IPS-15b (cell line): Measurements from ENCODE around the gene ZCCHC24.
"Not testable (repeated sequence)": the region's sequence is repeated elsewhere in the genome, so short reads cannot be mapped to it uniquely, and the experiment has no call there.

Experiments used
- H3K27me3 ChIP-seq: one replicate; pipeline ENCODE4 v1.6.1; 2013; ENCODE audit warnings: low read length; ENCODE audit not compliant: control insufficient read depth, insufficient read depth
- H3K36me3 ChIP-seq: one replicate; pipeline ENCODE4 v1.6.1; 2013; ENCODE audit warnings: low read length; ENCODE audit not compliant: control insufficient read depth, insufficient read depth
- H3K4me1 ChIP-seq: one replicate; pipeline ENCODE4 v1.6.1; 2013; ENCODE audit warnings: mild to moderate bottlenecking, low read length; ENCODE audit not compliant: control insufficient read depth, insufficient read depth
- H3K4me3 ChIP-seq: one replicate; pipeline ENCODE4 v1.5.1; 2013; ENCODE audit warnings: low read depth, low read length
- H3K9ac ChIP-seq: one replicate; pipeline ENCODE4 v1.6.1; 2013; ENCODE audit warnings: low read depth, mild to moderate bottlenecking, low read length
- H3K9me3 ChIP-seq: one replicate; pipeline ENCODE4 v1.6.1; 2013; ENCODE audit warnings: mild to moderate bottlenecking, low read length; ENCODE audit not compliant: control insufficient read depth, insufficient read depth

Gene ZCCHC24

DNA sequence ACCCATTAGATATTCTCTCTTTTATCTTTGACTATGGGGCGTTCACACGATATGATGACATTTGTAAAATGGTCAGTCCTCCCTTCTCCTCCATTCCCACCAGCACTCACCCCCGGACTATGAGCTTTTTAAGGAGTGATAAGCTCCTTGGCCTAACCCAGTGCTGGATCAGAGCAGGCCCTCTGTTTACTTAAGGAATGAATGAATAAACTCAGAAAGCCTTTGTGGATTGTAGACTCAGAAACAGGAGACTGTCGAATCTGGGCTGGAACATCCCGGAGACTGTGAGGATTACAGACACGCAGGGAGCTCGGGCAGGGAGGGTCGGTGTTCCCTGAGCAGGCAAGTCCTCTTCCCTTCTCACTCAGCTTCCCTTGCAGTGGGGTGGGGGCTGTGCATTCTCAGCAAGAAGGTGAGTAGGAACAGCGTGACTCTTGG lies 6.8 kb upstream of the ZCCHC24 start:
- H3K4me3 ChIP-seq, result no peak overlapping the region
- no peaks in the 10 kb centered on the region for H3K36me3 ChIP-seq
- H3K9me3 ChIP-seq, result no peaks in the 10 kb centered on the region
- peaks cover 25% of the 10 kb centered on the region for H3K27me3 ChIP-seq
- H3K9ac ChIP-seq, result no peak overlapping the region
- H3K4me1 ChIP-seq, result peaks cover 8% of the 10 kb centered on the region

DNA sequence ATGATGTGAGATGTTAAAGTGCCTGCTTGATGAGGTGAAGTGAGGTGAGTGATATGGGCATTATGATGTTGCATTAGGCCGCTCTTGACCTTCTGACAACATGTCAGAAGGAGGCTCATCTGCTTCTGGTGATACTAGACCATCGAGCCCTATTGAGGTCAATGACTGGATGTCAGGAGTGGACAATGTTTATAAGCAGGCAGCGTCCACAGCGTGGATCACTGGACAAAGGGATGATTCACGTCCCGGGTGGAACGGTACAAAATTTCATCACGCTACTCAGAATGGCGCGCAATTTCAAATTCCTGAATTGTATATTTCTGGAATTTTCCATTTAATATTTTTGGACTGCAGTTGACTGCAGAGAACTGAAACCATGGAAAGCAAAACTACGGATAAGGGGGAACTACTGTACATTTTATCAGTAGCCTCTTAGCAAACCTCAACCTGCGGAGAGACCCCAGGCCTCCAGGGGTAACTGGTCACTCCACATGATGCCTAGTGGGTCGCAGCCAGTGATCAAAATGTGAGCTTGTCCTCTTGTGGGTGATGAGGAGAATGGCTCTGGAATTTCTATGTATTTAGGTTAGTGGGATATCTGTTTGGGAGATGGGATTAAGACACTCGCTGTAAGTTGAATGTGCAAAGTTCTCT lies 5.7 kb upstream of the ZCCHC24 start:
- Histone ChIP-seq H3K4me1 (peaks cover 11% of the 10 kb centered on the region), H3K9me3 (no peaks in the 10 kb centered on the region), H3K4me3 (no peak overlapping the region), H3K36me3 (no peaks in the 10 kb centered on the region), H3K27me3 (peaks cover 30% of the 10 kb centered on the region), H3K9ac (no peak overlapping the region)

DNA sequence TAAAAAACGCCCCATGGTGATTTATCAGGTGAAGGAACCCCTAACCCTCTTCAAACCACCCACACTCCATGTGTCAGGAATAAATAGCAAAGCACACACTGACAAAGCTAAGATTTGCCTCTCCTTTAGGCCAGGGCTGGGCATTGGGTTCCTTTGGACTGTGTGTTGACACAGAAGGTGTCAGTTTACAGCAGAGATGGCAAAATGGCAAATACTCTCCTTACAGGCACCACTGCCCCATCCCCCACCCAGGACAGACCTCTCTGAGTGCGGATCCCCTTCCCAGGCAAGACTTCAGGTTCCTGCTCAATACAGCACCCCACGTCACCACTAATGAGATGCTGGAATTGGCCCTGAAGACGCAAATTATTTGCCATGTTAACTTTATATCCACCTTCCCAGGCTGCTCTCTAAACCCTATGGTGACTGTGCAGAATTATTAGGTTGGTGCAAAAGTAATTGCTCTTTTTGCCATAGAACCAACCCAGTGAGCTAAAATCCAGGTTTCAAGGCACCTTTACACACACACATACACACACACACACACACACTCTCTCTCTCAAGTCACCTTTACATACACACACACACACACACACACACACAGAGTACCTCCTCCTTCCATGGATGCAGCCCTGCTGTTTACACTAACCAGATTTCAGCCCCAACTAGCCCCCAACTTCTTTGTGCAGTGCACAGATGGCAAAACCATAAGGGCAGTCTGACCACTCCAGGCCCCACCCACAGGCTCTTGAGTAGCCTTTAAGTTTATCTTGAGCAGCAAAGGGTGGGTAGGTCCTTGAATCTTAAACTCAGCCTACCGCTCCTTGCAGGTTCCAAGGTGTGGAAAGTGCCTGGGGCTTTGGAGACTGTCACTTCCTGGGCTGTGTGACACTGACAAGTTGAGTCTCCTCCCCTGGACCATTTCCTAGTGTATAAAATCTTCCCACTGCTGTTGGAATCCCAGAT lies 4.0 kb upstream of the ZCCHC24 start:
- Histone ChIP-seq H3K4me1 (peaks cover 11% of the 10 kb centered on the region), H3K36me3 (no peaks in the 10 kb centered on the region), H3K4me3 (no peak overlapping the region), H3K9me3 (no peaks in the 10 kb centered on the region), H3K9ac (no peak overlapping the region), H3K27me3 (peaks cover 30% of the 10 kb centered on the region)

DNA sequence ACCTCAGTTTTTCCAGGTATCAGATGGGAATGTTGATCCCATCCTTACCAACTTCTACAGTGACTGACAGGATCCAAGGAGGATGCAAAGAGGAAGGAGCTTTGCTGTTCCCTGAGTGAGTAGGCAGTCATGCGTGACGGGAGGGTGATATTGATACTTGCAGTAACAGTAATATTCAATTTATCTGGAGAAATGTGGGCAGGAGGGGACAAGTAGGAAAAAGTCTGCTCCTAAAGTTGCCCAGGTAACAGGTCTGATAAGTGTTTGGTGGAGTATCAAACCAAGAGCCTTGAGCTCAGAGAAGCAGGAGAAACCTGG lies 3.3 kb upstream of the ZCCHC24 start:
- Histone ChIP-seq H3K9ac (no peak overlapping the region), H3K27me3 (peaks cover 26% of the 10 kb centered on the region), H3K4me1 (peaks cover 15% of the 10 kb centered on the region), H3K36me3 (no peaks in the 10 kb centered on the region), H3K4me3 (no peak overlapping the region), H3K9me3 (no peaks in the 10 kb centered on the region)

DNA sequence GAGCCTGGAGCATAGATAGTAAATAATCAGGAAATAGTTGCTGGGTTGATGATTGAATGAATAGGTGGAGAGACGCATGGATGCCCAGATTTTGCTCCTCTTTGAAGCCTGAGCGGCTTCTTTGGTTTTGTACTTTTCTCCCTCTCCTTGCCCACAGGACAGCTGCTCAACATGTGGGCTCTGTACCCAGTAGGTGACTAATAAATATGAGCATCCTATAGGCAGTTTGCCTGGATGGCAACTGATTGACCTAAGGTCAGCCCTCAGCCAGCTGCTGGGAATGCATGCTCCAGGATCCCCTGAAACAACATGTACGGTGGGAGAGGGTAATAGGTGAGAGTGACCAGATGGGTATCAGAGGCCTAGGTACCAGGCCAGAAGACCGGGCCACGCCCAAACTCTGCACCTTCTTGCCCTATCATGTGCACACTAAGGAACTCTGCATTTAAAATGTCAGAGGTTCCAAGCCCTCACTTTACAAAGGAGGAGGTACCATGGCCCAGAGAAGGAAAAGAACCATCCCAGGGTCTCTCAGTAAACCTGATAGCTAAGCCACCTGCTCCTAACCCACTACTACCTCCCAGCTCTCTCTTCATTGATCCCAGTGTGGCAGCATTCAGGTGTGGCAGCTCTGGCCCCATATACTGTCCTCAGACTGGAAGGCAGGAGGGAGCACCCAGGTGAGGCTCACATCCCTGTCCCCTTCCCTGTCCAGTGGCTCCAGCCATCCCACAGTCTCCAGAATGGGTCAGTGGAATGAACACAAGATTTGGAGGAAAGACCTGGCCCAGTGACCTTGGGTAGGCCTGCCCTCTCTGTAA lies 2.7 kb upstream of the ZCCHC24 start:
- H3K4me3 ChIP-seq, result no peak overlapping the region
- peaks cover 17% of the 10 kb centered on the region for H3K4me1 ChIP-seq
- peaks cover 22% of the 10 kb centered on the region for H3K27me3 ChIP-seq
- no peak overlapping the region for H3K9ac ChIP-seq
- H3K36me3 ChIP-seq, result no peaks in the 10 kb centered on the region
- no peaks in the 10 kb centered on the region for H3K9me3 ChIP-seq

DNA sequence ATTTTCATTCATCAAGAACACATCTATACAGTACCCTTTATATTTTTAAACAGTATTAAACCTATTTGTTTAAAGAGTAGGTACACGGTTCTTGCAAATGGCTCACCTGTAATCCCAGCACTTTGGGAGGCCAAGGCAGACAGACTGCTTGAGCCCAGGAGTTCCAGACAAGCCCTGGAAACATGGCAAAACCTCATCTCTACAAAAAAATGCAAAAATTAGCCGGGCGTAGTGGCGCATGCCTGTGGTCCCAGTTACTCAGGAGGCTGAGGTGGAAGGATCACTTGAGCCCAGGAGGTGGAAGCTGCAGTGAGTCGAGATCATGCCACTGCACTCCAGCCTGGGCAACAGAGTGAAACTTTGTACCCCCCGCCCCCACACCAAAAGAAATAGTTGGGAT lies 1.8 kb upstream of the ZCCHC24 start:
- H3K27me3 ChIP-seq, result peaks cover 22% of the 10 kb centered on the region
- H3K4me1 ChIP-seq, result peaks cover 17% of the 10 kb centered on the region

DNA sequence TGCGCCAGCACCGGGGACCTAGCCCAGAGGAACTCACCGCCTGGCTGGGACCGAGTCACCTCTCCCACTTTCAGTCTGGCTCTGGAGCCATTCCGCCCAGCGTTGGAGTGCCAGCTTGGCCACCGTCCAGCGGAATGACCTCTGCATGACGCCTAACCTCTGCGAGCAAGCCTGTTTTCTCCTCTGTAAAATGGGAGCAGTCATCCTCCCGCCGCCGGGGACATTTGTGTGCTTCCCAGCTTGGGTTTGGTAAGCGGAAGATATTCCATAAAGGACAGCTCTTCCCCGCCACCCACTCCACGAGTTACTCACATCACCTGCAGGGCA lies 1.3 kb upstream of the ZCCHC24 start:
- Histone ChIP-seq H3K9me3 (no peaks in the 10 kb centered on the region), H3K4me1 (peaks cover 17% of the 10 kb centered on the region), H3K9ac (no peak overlapping the region), H3K27me3 (peaks cover 22% of the 10 kb centered on the region), H3K36me3 (no peaks in the 10 kb centered on the region), H3K4me3 (peak overlapping the region; percentile 55)

More for the DNA sequence above, 1.8 kb upstream of the ZCCHC24 start:
- not testable (repeated sequence) for H3K36me3 ChIP-seq, H3K9ac ChIP-seq, H3K9me3 ChIP-seq
- peak overlapping the region; percentile 55 for H3K4me3 ChIP-seq

DNA sequence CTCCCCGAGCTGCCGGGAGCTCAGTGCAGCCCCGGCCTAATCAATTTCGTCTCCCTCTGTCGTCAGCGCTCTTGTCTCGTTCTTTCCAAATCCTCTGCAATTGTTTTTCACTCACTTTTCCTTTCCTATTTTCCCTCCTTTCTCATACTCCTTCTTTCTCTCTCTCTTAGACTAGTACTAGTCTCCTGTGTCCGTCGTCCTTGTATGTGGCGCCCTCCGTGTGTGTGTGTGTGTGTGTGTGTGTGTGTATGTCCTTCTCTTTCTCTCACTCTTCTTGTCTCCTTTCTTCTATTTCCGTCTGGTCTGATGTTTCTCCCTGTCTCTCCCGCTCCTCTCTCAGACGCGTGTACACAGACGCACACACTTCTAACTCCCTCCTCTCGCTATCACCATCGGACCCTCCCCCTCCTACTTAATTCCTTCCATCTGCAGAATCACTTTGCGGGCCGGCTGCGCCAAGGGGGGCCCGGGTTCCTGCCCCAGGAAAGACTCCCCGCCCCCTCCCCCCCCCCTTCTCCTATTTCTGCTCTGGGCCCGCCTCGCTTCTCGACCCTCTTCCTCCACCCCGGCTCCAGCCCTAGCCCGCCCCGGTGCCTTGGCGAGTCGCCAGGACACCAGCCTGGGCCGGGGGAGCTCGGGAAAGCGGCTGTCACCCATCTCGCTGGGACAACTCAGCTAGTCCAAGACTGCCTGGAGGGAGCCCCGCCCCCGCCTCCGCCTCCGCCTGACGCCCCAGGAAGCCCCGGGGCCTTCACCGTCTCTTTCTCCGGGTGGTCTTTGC lies 743 bp upstream of the ZCCHC24 start:
- no peak overlapping the region for H3K9ac ChIP-seq
- no peaks in the 10 kb centered on the region for H3K36me3 ChIP-seq
- peaks cover 22% of the 10 kb centered on the region for H3K27me3 ChIP-seq
- peaks cover 17% of the 10 kb centered on the region for H3K4me1 ChIP-seq
- H3K9me3 ChIP-seq, result no peaks in the 10 kb centered on the region
- peak overlapping the region; percentile 67 for H3K4me3 ChIP-seq

DNA sequence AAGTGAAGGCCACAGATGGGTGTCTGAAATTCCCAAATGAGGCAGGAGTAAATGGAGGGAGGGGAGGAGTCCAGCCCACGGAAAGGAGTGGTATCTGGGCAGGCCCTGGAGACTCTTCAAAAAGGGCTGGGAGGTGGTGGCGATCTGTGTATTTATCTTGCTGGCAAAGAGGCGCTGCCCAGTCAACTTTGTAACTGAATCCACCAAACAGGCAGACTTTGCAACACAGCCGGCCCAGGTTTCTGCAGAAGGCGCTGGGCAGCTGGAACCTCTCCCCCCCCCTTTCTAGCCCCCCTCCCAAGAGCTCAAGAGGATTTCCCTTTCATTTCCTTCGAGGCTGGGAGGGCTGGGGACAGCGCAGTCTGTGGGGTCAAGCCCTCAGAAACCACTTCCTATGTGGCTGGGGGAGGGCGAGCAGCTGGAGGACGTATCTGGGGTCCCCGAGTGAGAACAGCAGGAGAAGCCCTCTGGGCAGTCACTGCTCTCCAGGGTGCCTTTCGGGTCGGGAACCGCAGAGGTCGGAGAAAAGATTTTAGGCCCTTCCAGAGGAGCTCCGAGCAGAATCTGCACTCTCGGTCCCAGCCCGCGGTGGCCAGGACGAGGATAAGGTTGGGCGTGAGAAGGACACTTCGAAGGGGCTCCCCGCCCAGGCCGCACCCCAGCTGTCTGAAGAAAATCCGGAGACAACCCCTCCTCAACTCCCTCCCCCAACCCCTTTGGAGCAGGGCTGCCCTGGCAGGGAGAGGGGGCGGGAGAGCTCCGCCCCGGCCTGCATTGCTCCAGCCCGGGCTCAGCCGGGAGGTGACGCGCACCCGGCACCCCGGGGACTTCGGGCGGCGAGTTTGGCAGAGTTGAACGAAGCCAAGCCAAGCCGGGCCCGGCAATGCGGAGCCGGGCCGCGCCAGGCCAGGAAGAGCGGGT lies 965 bp downstream of the ZCCHC24 start:
- H3K4me3 ChIP-seq, result peak overlapping the region; percentile 78
- peaks cover 15% of the 10 kb centered on the region for H3K4me1 ChIP-seq
- H3K27me3 ChIP-seq, result peaks cover 22% of the 10 kb centered on the region
- no peaks in the 10 kb centered on the region for H3K9me3 ChIP-seq
- no peaks in the 10 kb centered on the region for H3K36me3 ChIP-seq
- no peak overlapping the region for H3K9ac ChIP-seq

DNA sequence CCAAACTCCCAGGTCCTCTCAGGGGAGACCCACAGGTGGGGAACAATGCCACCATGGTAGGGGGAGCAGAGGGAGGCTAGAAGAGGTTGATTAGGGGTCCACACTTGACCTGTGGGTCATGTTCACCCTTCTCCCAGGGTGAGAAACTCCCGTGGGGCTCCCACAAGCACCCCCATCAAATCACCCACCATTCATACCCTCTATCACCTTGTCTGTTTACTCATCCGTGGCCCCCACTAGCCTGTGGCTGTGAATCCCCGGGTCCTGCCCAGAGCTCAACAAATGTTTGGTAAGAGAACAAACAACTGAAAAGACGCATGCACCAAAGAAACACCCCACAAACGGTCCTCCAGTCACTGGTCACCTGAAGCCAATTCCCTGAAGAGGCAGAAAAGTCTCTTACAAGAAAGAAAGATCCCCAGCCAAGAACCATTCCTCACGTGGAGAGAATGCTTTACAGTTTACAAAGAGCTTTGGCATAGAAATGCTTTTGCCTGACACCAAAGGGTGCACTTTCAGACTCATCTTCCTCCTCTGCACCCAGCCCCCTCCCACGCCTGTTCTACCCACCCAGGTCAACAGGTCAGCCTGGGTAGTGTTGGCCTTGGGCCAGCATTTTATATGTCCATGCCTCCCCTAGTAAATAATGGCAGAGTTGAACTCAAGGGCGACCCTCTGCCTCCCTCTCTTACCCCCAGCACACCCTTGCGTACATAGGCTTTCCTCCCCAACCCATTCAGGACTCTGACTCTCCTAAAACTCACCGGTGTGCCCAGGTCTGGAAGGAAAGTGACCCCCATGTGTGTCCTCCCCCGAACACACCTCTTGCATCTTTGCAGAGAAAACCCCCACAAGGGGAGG lies 1.9 kb downstream of the ZCCHC24 start:
- peak overlapping the region; percentile 78 for H3K4me3 ChIP-seq
- no peak overlapping the region for H3K9ac ChIP-seq
- H3K4me1 ChIP-seq, result peaks cover 9% of the 10 kb centered on the region
- peaks cover 18% of the 10 kb centered on the region for H3K27me3 ChIP-seq
- no peaks in the 10 kb centered on the region for H3K36me3 ChIP-seq
- no peaks in the 10 kb centered on the region for H3K9me3 ChIP-seq
